Activated CD8-positive, alpha-beta memory T cell treated with anti-CD3 and anti-CD28 coated beads for 36 hours (primary cell): ENCODE data around the gene TPCN2. TPM values are rescaled to one million over a fixed set of nuclear protein-coding genes. Genes with fewer than 3 reads are reported as not detected.

Experiments
- CTCF ChIA-PET: fragments of 350-600 bp; sonication (Branson Sonifier 250); formaldehyde crosslinking; loops from one replicate; lab custom pipeline; 2021; ENCODE audit warnings: antibody characterized with exemption; lab: Charles Lee
- POLR2A ChIA-PET: fragments of 350-600 bp; sonication (Branson Sonifier 250); formaldehyde crosslinking; loops from one replicate; lab custom pipeline; 2021; ENCODE audit warnings: antibody characterized with exemption; lab: Charles Lee
- total RNA-seq, 2 experiments: library from RNA; stranded (reverse); gene quantifications; one replicate each; pipeline ENCODE4 v1.2.3, GENCODE V29; 2021

TPCN2 gene
- total RNA-seq, 2 experiments from 2014 or later: 12.7 to 14.4 TPM

GRCh38 chr11:69034123-69034867, 14.4 kb upstream of the TPCN2 start:
- CTCF ChIA-PET: no interaction called here

GRCh38 chr11:69035150-69035945, 13.4 kb upstream of the TPCN2 start:
- CTCF ChIA-PET: no interaction called here
- POLR2A ChIA-PET: no interaction called here

More at GRCh38 chr11:69034123-69034867, 14.4 kb upstream of the TPCN2 start:
- POLR2A ChIA-PET: no interaction called here

GRCh38 chr11:69035946-69036340, 12.8 kb upstream of the TPCN2 start:
- POLR2A ChIA-PET: no interaction called here
- CTCF ChIA-PET: interaction anchor here (0.5 kb wide), 1 partner anchor 1163 kb away, joined by 3 read pairs; no protein-coding TSS in a partner anchor

DNA sequence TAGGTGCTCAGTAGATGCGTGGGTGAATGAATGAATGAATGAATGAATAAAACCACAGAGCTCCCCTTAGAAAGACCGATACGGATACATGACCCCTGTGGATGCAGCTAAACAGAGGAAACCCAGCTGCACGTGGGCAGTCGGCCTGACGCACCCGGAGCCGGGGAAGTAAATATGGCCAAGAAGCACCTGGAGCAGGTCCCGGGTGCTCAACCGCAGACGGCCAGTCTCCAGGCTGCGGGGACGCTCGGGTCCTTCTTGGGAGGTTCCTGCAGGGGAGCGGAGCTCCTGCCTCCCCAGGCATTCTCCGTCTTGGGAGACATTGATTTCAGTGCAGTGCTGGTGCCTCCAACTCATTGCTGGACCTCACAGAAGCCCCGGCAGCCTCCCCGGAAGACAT, 11.7 kb upstream of the TPCN2 start:
- ChIA-PET POLR2A (no interaction called here), CTCF (no interaction called here)

- ChIA-PET CTCF (no interaction called here), POLR2A (no interaction called here)
Observed at GRCh38 chr11:69037544-69037943, 11.2 kb upstream of the TPCN2 start.

DNA sequence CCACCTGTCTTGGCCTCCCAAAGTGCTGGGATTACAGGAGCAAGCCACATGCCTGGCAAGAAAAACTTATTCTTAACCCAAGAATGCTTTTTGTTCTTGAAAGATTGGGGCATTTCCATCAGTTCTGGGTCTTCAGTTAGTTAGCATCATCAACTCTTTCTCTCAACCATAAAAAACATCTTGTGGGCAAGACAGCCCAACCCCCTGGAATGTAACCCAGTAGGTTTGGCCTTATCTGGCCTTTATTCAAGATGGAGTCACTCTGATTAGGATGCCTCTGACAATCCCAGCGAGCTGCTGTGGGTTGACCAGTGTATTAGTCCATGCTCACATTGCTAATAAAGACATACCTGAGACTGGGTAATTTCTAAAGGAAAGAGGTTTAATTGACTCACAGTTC, 9.2 kb upstream of the TPCN2 start:
- CTCF ChIA-PET: no interaction called here
- POLR2A ChIA-PET: no interaction called here

DNA sequence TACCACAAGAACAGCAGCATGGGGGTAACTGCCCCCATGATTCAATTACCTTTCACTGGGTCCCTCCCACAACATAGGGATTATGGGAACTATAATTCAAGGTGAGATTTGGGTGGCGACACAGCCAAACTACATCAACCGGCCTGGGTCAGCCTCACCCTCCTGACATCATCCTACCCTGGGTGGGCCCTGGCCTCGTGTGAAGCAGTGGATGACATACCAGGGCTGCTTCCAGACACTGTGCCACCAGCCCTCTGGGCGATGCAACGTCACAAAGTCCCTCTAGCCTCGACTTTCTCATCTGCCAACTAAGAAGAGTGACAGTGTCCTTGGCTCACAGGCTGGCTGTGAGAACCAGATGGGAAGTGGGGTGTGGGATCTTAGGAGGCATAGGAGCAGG, 8.7 kb upstream of the TPCN2 start:
- POLR2A ChIA-PET: interaction anchor here (0.6 kb wide), 1 partner anchor 75 kb away, joined by 3 read pairs; no protein-coding TSS in a partner anchor
- CTCF ChIA-PET: no interaction called here

DNA sequence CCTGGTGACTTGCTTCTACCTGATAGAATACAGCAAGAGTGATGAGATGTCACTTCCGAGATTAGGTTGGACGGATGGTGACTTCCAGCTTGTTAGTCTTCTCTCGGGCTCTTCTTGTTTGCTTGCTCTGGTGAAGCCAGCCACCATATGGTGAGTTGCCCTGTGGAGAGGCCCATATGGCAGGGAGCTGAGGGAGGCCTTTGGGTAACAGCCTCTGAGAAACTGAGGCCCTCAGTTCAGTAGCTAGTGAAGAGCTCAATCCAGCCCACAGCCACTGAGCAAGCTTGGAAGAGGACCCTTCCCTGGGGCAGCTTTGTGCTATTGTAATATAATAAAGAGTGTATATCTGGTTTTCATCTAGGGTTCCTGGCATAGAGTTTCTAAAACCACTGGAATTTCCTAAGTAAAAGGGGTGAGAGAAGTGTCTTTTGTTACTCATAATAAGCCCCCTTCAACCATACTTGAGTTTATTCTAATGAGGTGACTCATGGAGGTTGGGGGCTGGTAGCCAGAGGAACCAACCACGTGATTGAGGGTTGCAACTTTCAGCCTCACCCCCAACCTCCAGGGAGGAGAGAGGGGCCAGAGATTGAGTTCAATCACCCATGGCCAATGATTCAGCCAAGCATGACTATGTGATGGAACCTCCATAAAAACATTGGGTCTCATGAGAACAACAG, 8.0 kb upstream of the TPCN2 start:
- CTCF ChIA-PET: interaction anchor here (0.6 kb wide), 1 partner anchor 15 kb away, joined by 3 read pairs; no protein-coding TSS in a partner anchor
- POLR2A ChIA-PET: interaction anchor here (0.6 kb wide), 1 partner anchor 76 kb away, joined by 3 read pairs; no protein-coding TSS in a partner anchor

DNA sequence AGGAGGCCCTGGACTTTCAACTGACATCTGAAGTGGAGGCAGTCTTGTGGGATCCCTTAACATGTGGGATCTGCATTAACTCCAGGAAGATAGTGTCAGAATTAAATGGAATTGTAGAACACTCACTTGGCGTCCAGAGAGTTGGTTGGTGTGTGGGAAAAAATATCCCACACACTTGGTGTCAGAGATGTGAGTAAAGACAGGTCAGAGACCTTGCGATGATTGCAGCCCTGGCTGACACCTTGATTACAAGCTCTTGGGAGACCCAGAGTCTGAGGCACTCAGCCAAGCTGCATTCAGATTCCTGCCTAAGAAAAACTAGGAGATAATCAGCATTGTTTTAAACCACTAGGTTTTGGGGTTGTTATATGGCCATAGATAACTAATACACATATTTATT, 7.2 kb upstream of the TPCN2 start:
- ChIA-PET POLR2A (no interaction called here), CTCF (interaction anchor here (0.6 kb wide), 1 partner anchor 14 kb away, joined by 3 read pairs; no protein-coding TSS in a partner anchor)

DNA sequence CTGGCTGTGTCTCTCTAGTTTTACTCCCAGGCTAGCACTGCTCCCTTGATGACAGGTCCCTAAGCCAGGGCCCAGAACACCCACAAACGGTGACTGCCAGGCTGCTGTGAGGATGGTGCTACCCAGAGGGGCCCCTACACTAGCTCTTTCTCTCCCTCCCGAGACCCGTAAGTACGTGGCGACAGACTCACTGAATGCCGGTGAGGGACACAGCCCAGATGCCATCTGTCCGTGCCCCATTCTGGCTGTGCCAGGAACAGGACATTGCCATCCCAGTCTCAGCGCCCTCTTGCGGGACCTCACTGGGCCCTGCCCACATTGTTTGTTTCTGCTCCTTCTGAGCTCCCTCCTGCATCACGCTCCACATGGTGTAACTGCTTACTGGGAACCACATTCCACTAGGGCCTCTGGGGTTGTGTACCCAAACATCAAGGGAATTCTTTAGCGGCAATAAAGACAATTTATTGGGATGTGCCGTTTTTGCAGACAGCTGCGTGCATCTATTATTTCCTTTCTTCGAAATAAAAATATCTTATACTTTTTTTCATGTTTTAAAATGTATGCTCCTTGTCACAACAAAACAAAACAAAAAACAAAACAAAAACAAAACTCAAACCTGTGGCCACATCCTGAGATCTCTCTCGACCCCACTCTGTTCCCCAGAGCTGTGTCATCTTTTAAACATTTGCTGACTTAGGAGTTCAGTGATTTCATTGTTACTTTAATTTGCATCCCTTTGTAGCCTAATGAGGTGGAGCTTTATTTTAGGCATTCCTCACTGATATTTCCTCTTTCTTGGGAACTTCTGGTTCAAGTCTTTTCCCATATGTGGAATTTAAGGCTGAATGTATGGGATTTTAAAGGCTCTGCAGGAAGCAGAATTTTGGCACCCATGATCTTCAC, 4.4 kb upstream of the TPCN2 start:
- ChIA-PET CTCF (interaction anchor here (1.1 kb wide), 1 partner anchor 14 kb away, joined by 3 read pairs; no protein-coding TSS in a partner anchor), POLR2A (interaction anchor here (0.6 kb wide), 1 partner anchor 776 kb away, joined by 5 read pairs; no protein-coding TSS in a partner anchor)

DNA sequence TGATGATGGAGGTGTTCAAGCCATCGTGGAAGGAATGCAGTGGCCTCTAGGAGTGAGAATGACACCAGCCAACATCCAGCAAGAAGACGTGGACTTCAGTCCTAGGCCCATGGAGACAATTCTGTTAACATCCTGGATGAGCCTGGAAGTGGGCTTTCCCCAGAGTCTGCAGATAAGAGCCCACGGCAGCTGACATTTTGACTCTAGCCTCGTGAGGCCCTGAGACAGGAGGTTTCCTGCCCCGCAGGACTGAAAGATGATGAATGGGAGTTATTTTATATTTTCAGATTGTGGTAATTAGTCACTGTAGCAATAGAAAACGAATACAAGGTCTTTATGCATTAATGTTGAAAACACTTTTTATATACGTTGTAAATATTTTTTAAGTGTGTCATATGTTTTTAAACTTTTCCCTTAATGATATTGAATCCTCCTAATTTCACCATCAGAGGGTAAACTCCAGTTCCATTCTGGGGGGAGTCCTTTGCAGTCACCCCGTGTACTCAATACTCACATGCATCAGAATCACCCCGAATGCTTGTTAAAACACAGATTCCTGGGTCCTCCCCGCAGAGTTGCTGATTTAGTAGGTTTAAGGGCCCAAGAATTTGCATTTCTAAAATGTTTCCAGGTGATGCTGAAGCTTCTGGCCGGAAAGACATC, 570 bp upstream of the TPCN2 start:
- ChIA-PET POLR2A (no interaction called here), CTCF (interaction anchor here (1.8 kb wide), 1 partner anchor 204 kb away, joined by 5 read pairs; no protein-coding TSS in a partner anchor)

- CTCF ChIA-PET: interaction anchor here (1.8 kb wide), 1 partner anchor 206 kb away, joined by 5 read pairs; no protein-coding TSS in a partner anchor
- POLR2A ChIA-PET: no interaction called here
Observed at GRCh38 chr11:69049490-69049867, 747 bp downstream of the TPCN2 start.

DNA sequence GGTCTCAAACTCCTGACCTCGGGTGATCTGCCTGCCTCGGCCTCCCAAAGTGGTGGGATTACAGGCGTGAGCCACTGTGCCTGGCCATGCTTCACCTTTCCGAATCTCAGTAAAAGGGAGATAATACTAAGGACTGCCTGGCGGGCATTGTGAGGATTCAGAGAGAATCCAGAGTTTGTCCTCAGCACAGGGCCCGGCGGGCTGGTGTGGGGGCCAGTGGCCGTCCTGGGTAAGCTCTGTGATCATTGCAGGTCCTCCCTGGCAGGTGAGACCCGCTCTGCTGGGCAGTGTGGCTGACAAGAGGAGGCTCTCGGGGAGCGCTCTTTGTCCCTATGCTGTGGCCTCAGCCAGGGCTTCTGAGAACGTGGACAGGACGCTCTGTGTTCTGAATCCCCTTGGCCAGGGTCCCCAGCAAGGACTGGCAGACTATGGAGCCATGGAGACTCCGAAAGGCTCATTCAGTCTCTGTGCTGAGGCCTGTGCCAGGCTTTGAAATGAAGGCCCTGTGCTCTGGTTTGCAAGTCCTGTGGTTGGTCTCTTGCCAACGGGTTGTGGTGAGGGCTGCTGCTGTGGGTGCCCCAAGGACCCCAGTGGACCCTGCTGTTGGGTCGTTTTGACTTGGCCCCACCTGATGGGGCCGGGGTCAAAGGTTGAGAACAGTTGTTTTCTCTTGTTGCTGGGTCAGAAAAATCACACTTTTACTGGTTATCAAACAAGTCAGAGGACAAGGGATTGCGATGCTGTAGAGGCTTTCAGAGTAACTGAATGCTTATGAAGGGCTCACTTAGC, 2.1 kb downstream of the TPCN2 start:
- POLR2A ChIA-PET: no interaction called here
- CTCF ChIA-PET: no interaction called here

- ChIA-PET CTCF (no interaction called here), POLR2A (no interaction called here)
Observed at GRCh38 chr11:69051381-69052342, 2.9 kb downstream of the TPCN2 start.

DNA sequence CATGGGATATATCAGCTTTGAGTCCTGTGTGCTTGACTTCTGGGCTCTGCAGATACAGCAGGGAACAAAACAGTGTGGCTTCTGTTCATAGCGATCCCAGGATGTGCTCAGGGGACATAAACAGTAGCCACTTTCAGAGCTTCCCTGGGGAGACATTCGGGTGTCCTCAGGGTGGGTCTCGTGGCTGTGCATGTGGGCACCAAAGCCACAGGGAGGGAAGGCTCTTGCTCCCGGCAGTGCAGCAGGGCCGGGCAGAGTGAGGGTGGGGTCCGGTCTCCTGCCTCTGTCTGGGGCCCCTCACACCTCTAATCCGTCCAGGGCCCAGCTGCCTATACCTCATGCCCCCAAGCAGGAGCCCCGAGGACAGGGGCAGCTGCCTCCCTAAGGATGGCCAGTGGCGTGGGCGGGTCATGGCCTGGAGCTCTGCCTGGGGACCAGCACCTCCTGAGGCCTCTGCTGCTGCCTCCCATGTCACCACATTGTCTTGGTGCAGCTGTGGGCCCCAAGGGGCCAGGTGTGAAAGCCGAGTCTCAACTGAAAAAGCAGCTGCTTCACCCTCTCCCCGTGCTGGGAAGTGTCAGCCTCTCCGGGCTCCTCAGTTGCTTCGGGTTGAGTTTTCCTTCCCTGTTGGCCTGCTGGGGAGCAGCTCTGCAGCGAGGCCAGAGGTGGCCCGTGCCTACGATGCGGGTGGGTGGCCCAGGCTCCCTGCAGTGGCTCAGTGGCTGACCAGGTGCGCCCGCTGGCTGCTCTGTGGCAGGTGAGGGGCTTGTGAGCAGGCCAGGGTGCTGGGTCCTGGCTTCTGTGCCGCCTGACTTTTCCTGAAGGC, 3.8 kb downstream of the TPCN2 start:
- ChIA-PET CTCF (no interaction called here), POLR2A (no interaction called here)

- POLR2A ChIA-PET: no interaction called here
- CTCF ChIA-PET: no interaction called here
Observed at GRCh38 chr11:69053169-69053477, 4.4 kb downstream of the TPCN2 start.
